GM23338 (cell line): ENCODE data around the gene XKR8. TPM values are rescaled to one million over a fixed set of nuclear protein-coding genes. Genes with fewer than 3 reads are reported as not detected.

ENCODE experiments used
- ATAC-seq: fragments of 200-7000 bp; cut with Tn5 transposase; 3 replicates; pipeline ENCODE4 v1.9.1; 2020
- DNase-seq: peaks from one replicate; pipeline ENCODE4 v3.0.0-alpha.2; 2015; ENCODE audit warnings: low spot score
- H2AFZ ChIP-seq: fragments of 200-600 bp; sonication (generic); 2 replicates; pipeline ENCODE4 v1.8.0; 2016; ENCODE audit warnings: antibody characterized with exemption, mild to moderate bottlenecking, moderate library complexity
- H3F3A ChIP-seq: fragments of 200-600 bp; sonication (generic); replicated peaks from 2 replicates; pipeline ENCODE4 v1.8.0; 2017; ENCODE audit warnings: antibody characterized with exemption, mixed run types, low read depth
- H3K27ac ChIP-seq: fragments of 200-600 bp; sonication (generic); 2 replicates; pipeline ENCODE4 v1.6.1; 2016; ENCODE audit warnings: low read depth
- H3K27me3 ChIP-seq: fragments of 200-600 bp; sonication (generic); 2 replicates; pipeline ENCODE4 v1.8.0; 2016; ENCODE audit warnings: mild to moderate bottlenecking, mixed run types, moderate library complexity; ENCODE audit not compliant: insufficient read depth
- H3K36me3 ChIP-seq: fragments of 200-600 bp; sonication (generic); 2 replicates; pipeline ENCODE4 v1.8.0; 2016; ENCODE audit warnings: mild to moderate bottlenecking; ENCODE audit not compliant: insufficient read depth
- H3K4me1 ChIP-seq: fragments of 200-600 bp; sonication (generic); 2 replicates; pipeline ENCODE4 v1.8.0; 2016; ENCODE audit warnings: mild to moderate bottlenecking, moderate library complexity; ENCODE audit not compliant: insufficient read depth
- H3K4me2 ChIP-seq: fragments of 200-600 bp; sonication (generic); 2 replicates; pipeline ENCODE4 v1.7.1; 2017; ENCODE audit warnings: mixed run types
- H3K4me3 ChIP-seq: fragments of 200-600 bp; sonication (generic); 2 replicates; pipeline ENCODE4 v1.6.1; 2016; ENCODE audit warnings: mixed run types
- H3K79me2 ChIP-seq: fragments of 200-600 bp; sonication (generic); replicated peaks from 2 replicates; pipeline ENCODE4 v1.8.0; 2017; ENCODE audit warnings: mild to moderate bottlenecking; ENCODE audit not compliant: insufficient read depth
- H3K9me2 ChIP-seq: fragments of 200-600 bp; sonication (generic); 2 replicates; pipeline ENCODE4 v1.8.0; 2017; ENCODE audit not compliant: insufficient read depth
- H4K20me1 ChIP-seq: fragments of 200-600 bp; sonication (generic); replicated peaks from 2 replicates; pipeline ENCODE4 v1.8.0; 2017; ENCODE audit warnings: mild to moderate bottlenecking; ENCODE audit not compliant: insufficient read depth
- H3K27ac Mint-ChIP-seq: 2 replicates; pipeline ENCODE4 v1.8.0; 2020; ENCODE audit warnings: inconsistent platforms, mild to moderate bottlenecking, moderate library complexity, mixed read lengths
- H3K27me3 Mint-ChIP-seq: 3 replicates; pipeline ENCODE4 v1.8.0; 2022; ENCODE audit warnings: low read depth, mild to moderate bottlenecking, moderate library complexity, mixed read lengths, inconsistent platforms; ENCODE audit not compliant: insufficient read depth, poor library complexity
- H3K36me3 Mint-ChIP-seq: 3 replicates; pipeline ENCODE4 v1.8.0; 2021; ENCODE audit warnings: low read depth, mild to moderate bottlenecking, inconsistent platforms, moderate library complexity, mixed read lengths
- H3K4me1 Mint-ChIP-seq: 3 replicates; pipeline ENCODE4 v1.8.0; 2020; ENCODE audit warnings: mild to moderate bottlenecking, inconsistent platforms, mixed read lengths
- H3K4me3 Mint-ChIP-seq: 3 replicates; pipeline ENCODE4 v1.8.0; 2021; ENCODE audit warnings: moderate library complexity, mild to moderate bottlenecking, inconsistent platforms, mixed read lengths
- H3K9me3 Mint-ChIP-seq: 3 replicates; pipeline ENCODE4 v1.8.0; 2020; ENCODE audit warnings: moderate library complexity, mild to moderate bottlenecking, inconsistent platforms, mixed read lengths
- CREB1 ChIP-seq: fragments of 250-450 bp; sonication (Bioruptor Pico); IDR thresholded peaks from 2 replicates; pipeline ENCODE4 v1.5.0; 2020; ENCODE audit warnings: low read depth, mild to moderate bottlenecking, moderate library complexity
- CTCF ChIP-seq, 2 experiments: fragments of 200-600 bp in 1 of 2; sonication (generic) in 1 of 2; conservative IDR thresholded peaks; 2 replicates each; pipeline versions ENCODE4 v1.5.1 to v1.6.1; 2016 to 2017; ENCODE audit warnings: antibody characterized with exemption in 2 of 2, low read depth in 2 of 2, mild to moderate bottlenecking in 2 of 2, moderate library complexity in 1 of 2
- EZH2phosphoT487 ChIP-seq: fragments of 200-600 bp; sonication (generic); IDR thresholded peaks from one replicate; pipeline ENCODE4 v1.8.1; 2018; ENCODE audit warnings: antibody characterized with exemption; ENCODE audit not compliant: unreplicated experiment
- NANOG ChIP-seq: IDR thresholded peaks from 2 replicates; pipeline ENCODE4 v1.6.1; 2016; ENCODE audit warnings: antibody characterized with exemption, borderline replicate concordance
- POLR2AphosphoS5 ChIP-seq: IDR thresholded peaks from 2 replicates; pipeline ENCODE4 v1.6.1; 2016; ENCODE audit warnings: antibody characterized with exemption, low read depth
- REST ChIP-seq: IDR thresholded peaks from one replicate; pipeline ENCODE4 v1.6.1; 2018; ENCODE audit warnings: antibody characterized with exemption; ENCODE audit not compliant: unreplicated experiment
- STAT1 ChIP-seq: IDR thresholded peaks from one replicate; pipeline ENCODE4 v1.6.1; 2016; ENCODE audit warnings: antibody characterized with exemption; ENCODE audit not compliant: unreplicated experiment
- ZNF462 ChIP-seq: fragments of 250-450 bp; sonication (Bioruptor Pico); IDR thresholded peaks from 2 replicates; pipeline ENCODE4 v1.5.0; 2020; ENCODE audit warnings: mild to moderate bottlenecking, moderate library complexity
- polyA plus RNA-seq: library from polyadenylated mRNA; unstranded; fragments of >200 nt; fragmentation: Nextera tagmentation; extraction: Ambion mirVana; gene quantifications from 2 replicates; pipeline ENCODE4 v1.2.1, GENCODE V29; 2016
- total RNA-seq: library from RNA; depleted of rRNA; stranded (reverse); fragments of >200 nt; shearing (Covaris generic); gene quantifications from 2 replicates; pipeline ENCODE4 v1.2.3, GENCODE V29; 2014

Gene XKR8
- total and polyA plus RNA-seq, 2 experiments from 2014 or later: 8.2 to 13.1 TPM

GRCh38 chr1:27940297-27940696 is 19.5 kb upstream of the XKR8 start:
- ATAC-seq (peak; percentile 18), DNase-seq (peak; percentile 85)
- no peak overlapping the region for H3K4me2 ChIP-seq
- H3K9me2 ChIP-seq: no peaks in the 10 kb centered on the region
- TF ChIP-seq NANOG (no peak), CTCF (conservative IDR thresholded peaks at IDR 0.05; ENCODE audit: low read depth in 2 of 2) (peak; percentile 56 to 64)
- H3K36me3 Mint-ChIP-seq: peaks cover 23% of the 10 kb centered on the region
- no peak overlapping the region for H3K4me3 ChIP-seq
- H3K9me3 Mint-ChIP-seq: no peaks in the 10 kb centered on the region
- H3K79me2 ChIP-seq: peaks cover 48% of the 10 kb centered on the region
- H2AFZ ChIP-seq: no peak overlapping the region
- H4K20me1 ChIP-seq: peaks cover 6% of the 10 kb centered on the region
- H3K36me3 ChIP-seq: peaks cover 12% of the 10 kb centered on the region; the same call in 1 of the 2 replicates
- 0 out of 2 replicates have a peak overlapping the region, but pooled peaks have one; percentile 26 for H3K27ac ChIP-seq
- peaks cover 39% of the 10 kb centered on the region for H3K4me1 Mint-ChIP-seq
- 0 out of 2 replicates have a peak overlapping the region, but pooled peaks have one; percentile 10 for H3K27ac Mint-ChIP-seq
- peaks cover 4% of the 10 kb centered on the region for H3K27me3 Mint-ChIP-seq
- no peak overlapping the region for H3K4me3 Mint-ChIP-seq
- H3K4me1 ChIP-seq: peaks cover 34% of the 10 kb centered on the region
- H3K27me3 ChIP-seq: no peaks in the 10 kb centered on the region
- peaks cover 20% of the 10 kb centered on the region for H3F3A ChIP-seq

GRCh38 chr1:27940870-27941560 is 18.8 kb upstream of the XKR8 start:
- H3K79me2 ChIP-seq: peaks cover 41% of the 10 kb centered on the region
- Mint-ChIP-seq H3K27me3 (peaks cover 4% of the 10 kb centered on the region), H3K4me3 (no peak overlapping the region), H3K36me3 (peaks cover 26% of the 10 kb centered on the region), H3K27ac (no peak overlapping the region), H3K4me1 (peaks cover 32% of the 10 kb centered on the region), H3K9me3 (no peaks in the 10 kb centered on the region)
- peaks cover 6% of the 10 kb centered on the region for H4K20me1 ChIP-seq
- peaks cover 18% of the 10 kb centered on the region; the same call in 1 of the 2 replicates for H3K36me3 ChIP-seq
- H2AFZ ChIP-seq: no peak overlapping the region
- peaks cover 27% of the 10 kb centered on the region for H3K4me1 ChIP-seq
- no peaks in the 10 kb centered on the region for H3K9me2 ChIP-seq
- H3F3A ChIP-seq: peaks cover 13% of the 10 kb centered on the region
- 0 out of 2 replicates have a peak overlapping the region, but pooled peaks have one; percentile 26 for H3K27ac ChIP-seq
- H3K4me2 ChIP-seq: no peak overlapping the region
- H3K4me3 ChIP-seq: no peak overlapping the region
- no peaks in the 10 kb centered on the region for H3K27me3 ChIP-seq
- DNase-seq: no peak
- no peak for ATAC-seq
- TF ChIP-seq STAT1: no peak
- TF ChIP-seq REST: no peak
- no peak for TF ChIP-seq CREB1
- no peak for TF ChIP-seq POLR2AphosphoS5
- no peak for TF ChIP-seq ZNF462 (CRISPR knock-in tag)
- TF ChIP-seq EZH2phosphoT487: no peak
